IPS DF 6.9 (cell line): Measurements from ENCODE around the gene KLF1.

Experiments
- DNase-seq: peaks from one replicate; pipeline ENCODE4 v3.0.0-alpha.2; 2013; ENCODE audit warnings: low read depth, low spot score
- H3K27ac ChIP-seq: one replicate; pipeline ENCODE4 v1.5.1; 2013; ENCODE audit warnings: low read length, control low read depth
- H3K27me3 ChIP-seq: 2 replicates; pipeline ENCODE4 v1.6.1; 2013; ENCODE audit warnings: mild to moderate bottlenecking, low read length; ENCODE audit not compliant: control insufficient read depth, insufficient read depth
- H3K36me3 ChIP-seq: 2 replicates; pipeline ENCODE4 v1.6.1; 2013; ENCODE audit warnings: low read length; ENCODE audit not compliant: control insufficient read depth, insufficient read depth
- H3K4me1 ChIP-seq: 2 replicates; pipeline ENCODE4 v1.6.1; 2013; ENCODE audit warnings: low read length; ENCODE audit not compliant: control insufficient read depth, insufficient read depth
- H3K4me3 ChIP-seq: 2 replicates; pipeline ENCODE4 v1.5.1; 2013; ENCODE audit warnings: mild to moderate bottlenecking, low read length
- H3K9me3 ChIP-seq: 2 replicates; pipeline ENCODE4 v1.6.1; 2013; ENCODE audit warnings: low read length, inconsistent platforms; ENCODE audit not compliant: control insufficient read depth, insufficient read depth
- WGBS: extraction: QIAGEN DNeasy Blood & Tissue Kit; methylation state at CpG from one replicate; pipeline ENCODE4 v1.1.7; 2013; ENCODE audit warnings: mixed read lengths, missing lambda C conversion rate; ENCODE audit not compliant: insufficient read length, insufficient coverage; 5-methylcytosine and 5-hydroxymethylcytosine counted together

Gene KLF1

DNA sequence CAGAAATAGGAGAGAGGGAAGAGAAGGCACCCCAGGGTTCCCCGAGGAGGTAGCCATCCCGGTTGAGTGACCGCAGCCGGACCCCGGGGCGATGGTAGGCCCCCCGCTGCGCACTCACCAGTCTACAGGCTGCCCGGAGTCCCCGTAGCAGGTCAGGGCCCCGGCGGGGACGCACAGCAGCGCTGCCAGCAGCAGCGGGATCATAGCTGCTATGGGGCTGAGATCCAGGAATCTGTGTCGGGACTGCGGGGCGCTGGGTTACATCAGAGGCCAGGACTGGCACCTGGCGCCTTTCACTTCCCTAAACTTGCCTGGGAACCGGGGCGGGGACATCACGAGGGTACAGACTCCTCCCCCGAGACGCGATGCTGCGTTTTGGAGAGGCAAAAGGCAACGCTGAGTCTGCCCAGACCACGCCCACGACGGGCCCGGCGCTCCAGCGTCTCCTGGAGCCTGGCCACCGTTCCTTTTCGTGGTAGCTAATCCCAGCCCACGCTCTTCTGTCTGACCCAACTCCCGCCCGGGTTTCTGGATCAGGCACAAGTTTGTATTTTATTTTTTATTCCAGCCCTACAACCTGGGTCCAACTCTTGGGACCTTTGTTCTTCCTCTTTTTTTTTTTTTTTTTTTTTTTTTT is 5.7 kb downstream of the KLF1 start, which contains the start of gene DNASE2:
Gene DNASE2 (minus strand): TSS at position 278 of the 637 bp plus-strand sequence. CDS start 74 bp downstream, at position 204.
- Histone ChIP-seq H3K27ac (no peak within 1 kb of the TSS), H3K27me3 (no peaks in the 10 kb centered on the region), H3K36me3 (no peaks in the 10 kb centered on the region), H3K4me3 (peak within 1 kb of the TSS; percentile 85), H3K4me1 (no peaks in the 10 kb centered on the region), H3K9me3 (no peaks in the 10 kb centered on the region)
- DNase-seq: peak; percentile 87
- WGBS: no CpG with 5 or more reads among the region's 38 CpGs

DNA sequence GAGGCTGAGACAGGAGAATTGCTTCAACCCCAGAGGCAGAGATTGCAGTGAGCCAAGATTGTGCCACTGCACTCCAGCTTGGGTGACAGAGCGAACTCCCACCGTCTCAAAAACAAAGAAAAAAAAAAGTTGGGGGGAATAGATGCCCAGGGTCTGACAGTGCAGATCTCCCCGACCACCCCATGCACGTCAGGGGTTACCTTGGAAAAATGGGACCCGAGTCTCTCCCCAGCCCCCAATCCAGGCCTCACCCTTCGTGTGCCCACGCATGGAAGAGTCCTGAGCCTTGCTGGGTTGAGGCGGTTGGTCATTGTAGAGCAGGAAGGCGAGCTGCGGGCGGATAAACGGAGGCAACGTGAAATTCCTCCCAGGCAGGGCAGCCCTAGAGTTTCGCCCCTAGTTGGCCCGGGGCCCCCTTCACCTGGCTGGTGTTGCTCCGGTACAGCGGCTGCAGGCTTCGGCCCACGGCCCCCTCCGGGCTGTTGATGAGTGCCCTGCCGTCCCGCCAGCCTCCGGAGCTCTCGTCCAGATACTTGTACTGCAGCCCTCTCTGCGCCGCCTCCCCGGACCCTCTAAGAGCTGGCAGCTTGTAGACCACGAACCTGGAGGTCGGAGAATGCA is 6.3 kb downstream of the KLF1 start:
- DNase-seq: no peak
- no peak overlapping the region for H3K27ac ChIP-seq
- no peaks in the 10 kb centered on the region for H3K9me3 ChIP-seq
- WGBS: no CpG with 5 or more reads among the region's 29 CpGs
- no peaks in the 10 kb centered on the region for H3K36me3 ChIP-seq
- no peaks in the 10 kb centered on the region for H3K27me3 ChIP-seq
- peak overlapping the region; percentile 85 for H3K4me3 ChIP-seq
- no peaks in the 10 kb centered on the region for H3K4me1 ChIP-seq

DNA sequence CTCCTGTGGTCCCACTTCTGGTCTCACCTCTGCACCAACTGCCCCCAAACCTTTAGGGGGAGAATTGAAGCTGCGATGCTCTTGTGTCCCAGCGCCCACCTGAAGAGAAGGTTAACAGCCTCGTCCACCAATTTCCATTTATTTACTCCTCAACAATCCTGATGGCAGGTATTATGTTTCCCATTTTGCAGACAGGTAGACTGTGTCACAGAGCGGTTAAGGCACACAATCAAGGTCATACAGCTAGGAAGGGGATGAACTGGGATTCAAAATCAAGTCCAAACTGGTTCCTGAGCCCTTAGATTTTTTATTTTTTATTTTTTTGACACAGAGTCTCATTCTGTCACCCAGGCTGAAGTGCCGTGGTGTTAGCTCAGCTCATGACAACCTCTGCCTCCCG is 11.9 kb downstream of the KLF1 start:
- Histone ChIP-seq H3K36me3 (peaks cover 16% of the 10 kb centered on the region), H3K9me3 (no peaks in the 10 kb centered on the region), H3K27ac (no peak overlapping the region), H3K4me3 (no peak overlapping the region), H3K27me3 (no peaks in the 10 kb centered on the region), H3K4me1 (no peaks in the 10 kb centered on the region)
- no CpG with 5 or more reads among the region's 6 CpGs for WGBS
- DNase-seq: no peak

DNA sequence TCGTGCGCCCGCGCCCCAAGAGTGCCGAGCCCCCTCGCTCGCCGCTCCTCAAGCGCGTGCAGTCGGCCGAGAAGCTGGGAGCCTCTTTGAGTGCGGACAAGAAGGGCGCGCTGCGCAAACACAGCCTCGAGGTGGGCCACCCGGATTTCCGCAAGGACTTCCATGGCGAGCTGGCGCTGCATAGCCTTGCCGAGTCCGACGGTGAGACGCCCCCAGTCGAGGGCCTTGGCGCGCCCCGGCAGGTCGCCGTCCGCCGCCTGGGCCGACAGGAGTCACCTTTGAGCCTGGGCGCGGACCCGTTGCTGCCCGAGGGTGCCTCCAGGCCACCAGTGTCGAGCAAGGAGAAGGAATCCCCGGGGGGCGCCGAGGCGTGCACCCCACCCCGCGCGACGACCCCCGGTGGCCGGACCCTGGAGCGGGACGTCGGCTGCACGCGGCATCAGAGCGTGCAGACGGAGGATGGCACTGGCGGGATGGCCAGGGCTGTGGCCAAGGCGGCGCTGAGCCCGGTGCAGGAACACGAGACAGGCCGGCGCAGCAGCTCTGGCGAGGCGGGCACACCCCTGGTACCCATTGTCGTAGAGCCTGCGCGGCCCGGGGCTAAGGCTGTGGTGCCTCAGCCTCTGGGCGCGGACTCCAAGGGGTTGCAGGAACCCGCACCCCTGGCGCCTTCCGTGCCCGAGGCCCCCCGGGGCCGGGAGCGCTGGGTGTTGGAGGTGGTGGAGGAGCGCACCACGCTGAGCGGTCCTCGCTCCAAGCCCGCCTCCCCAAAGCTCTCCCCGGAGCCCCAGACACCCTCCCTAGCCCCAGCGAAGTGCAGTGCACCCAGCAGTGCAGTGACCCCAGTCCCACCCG is 12.9 kb downstream of the KLF1 start:
- no CpG with 5 or more reads among the region's 86 CpGs for WGBS
- no peaks in the 10 kb centered on the region for H3K9me3 ChIP-seq
- no peak overlapping the region for H3K27ac ChIP-seq
- H3K4me1 ChIP-seq: no peaks in the 10 kb centered on the region
- no peak overlapping the region for H3K4me3 ChIP-seq
- peaks cover 16% of the 10 kb centered on the region for H3K36me3 ChIP-seq
- no peaks in the 10 kb centered on the region for H3K27me3 ChIP-seq
- DNase-seq: no peak

DNA sequence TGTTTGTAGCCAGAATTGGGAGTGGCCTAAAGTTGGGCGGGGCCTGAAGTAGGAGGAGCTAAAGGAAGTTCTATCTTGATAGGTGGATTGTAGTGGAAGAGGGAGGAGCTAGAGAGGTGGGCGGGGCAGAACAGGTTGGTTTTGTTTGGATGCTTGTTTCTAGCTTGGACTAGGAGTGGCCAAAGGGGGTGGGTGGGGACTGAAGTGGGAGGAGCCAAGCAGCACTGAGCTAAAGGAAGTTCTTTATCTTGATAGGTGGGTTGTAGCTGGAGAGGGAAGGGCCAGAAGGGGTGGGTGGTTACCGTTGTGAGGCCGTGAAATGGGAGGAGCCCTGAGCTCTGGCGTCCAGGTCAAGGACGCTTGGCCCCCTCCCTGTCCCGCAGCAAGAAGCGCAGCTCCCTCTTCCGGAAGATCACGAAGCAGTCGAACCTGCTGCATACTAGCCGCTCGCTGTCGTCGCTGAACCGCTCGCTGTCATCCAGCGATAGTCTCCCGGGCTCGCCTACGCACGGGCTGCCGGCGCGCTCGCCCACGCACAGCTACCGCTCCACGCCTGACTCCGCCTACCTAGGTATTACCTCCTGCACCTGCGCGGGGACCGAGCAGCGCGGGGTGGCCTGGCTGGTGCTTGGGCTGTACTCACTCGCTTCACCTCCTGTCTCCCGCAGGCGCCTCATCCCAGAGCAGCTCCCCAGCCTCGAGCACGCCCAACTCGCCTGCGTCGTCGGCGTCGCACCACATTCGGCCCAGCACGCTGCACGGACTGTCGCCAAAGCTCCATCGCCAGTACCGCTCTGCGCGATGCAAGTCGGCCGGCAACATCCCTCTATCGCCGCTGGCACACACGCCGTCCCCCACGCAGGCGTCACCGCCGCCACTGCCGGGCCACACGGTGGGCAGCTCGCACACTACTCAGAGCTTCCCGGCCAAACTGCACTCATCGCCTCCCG is 13.8 kb downstream of the KLF1 start:
- no peaks in the 10 kb centered on the region for H3K9me3 ChIP-seq
- no peak overlapping the region for H3K4me3 ChIP-seq
- H3K27ac ChIP-seq: no peak overlapping the region
- H3K36me3 ChIP-seq: peaks cover 16% of the 10 kb centered on the region
- H3K4me1 ChIP-seq: no peaks in the 10 kb centered on the region
- DNase-seq: no peak
- no peaks in the 10 kb centered on the region for H3K27me3 ChIP-seq
- WGBS: no CpG with 5 or more reads among the region's 70 CpGs

DNA sequence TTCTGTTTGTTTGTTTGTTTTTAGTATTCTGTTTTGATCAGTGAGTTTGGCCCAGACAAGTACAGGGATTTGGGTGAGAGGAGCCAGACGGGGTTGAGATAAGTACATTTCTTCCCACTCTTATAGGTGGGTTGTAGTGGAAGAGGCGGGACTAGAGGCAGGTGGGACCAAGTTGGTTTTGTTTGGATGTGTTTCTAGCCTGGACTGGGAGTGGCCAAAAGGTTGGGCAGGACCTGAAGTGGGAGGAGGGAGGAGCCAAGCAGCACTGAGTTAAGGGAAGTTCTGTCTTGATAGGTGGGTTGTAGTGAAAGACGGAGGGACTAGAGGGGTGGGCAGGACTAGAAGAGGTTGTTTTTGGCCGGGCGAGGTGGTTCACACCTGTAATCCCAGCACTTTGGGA is 14.7 kb downstream of the KLF1 start:
- no peaks in the 10 kb centered on the region for H3K4me1 ChIP-seq
- H3K9me3 ChIP-seq: no peaks in the 10 kb centered on the region
- no peak for DNase-seq
- WGBS: no CpG with 5 or more reads among the region's 5 CpGs
- no peaks in the 10 kb centered on the region for H3K27me3 ChIP-seq
- no peak overlapping the region for H3K27ac ChIP-seq
- peaks cover 16% of the 10 kb centered on the region for H3K36me3 ChIP-seq
- no peak overlapping the region for H3K4me3 ChIP-seq

DNA sequence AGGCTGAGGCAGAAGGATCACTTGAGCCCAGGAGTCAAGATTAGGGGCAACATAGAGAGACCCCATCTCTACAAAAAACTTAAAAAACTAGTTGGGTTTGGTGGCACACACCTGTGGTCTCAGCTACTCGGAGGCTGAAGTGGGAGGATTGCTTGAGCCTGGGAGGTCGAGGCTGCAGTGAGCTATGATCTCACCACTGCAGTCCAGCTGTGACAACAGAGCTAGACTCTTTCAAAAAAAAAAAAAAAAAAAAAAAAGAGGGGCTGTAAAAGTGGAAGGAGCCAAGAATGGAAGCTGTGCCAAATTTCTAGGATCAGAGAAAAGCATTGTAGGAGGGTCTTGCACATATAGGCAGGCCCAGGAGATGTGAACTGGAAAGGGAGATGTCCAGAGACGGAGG is 15.3 kb downstream of the KLF1 start:
- Histone ChIP-seq H3K9me3 (no peaks in the 10 kb centered on the region), H3K27ac (no peak overlapping the region), H3K36me3 (peaks cover 16% of the 10 kb centered on the region), H3K4me3 (no peak overlapping the region), H3K27me3 (no peaks in the 10 kb centered on the region), H3K4me1 (peaks cover under 1% of the 10 kb centered on the region)
- no CpG with 5 or more reads among the region's 3 CpGs for WGBS
- DNase-seq: no peak

DNA sequence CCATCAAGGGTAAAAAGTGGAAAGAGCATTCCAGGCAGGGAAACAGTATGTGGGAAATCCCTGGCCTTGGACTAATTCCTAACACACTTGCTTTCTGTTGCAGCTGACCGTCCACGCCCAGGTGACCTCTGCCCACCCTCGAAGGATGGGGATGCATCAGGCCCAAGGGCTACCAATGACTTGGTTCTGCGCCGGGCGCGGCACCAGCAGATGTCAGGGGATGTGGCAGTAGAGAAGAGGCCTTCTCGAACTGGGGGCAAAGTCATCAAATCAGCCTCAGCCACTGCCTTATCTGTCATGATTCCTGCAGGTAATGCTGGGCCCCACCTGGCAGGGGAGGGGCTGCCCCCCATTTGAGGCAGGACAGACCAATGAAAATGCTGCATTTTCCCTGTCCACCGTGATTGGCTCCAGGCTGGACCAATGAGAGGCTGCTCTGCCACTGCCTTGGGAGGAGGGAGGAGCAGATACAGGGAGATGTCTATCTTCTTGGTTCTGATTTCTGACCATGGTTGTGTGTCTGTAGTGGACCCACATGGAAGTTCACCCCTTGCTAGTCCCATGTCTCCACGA is 18.4 kb downstream of the KLF1 start:
- DNase-seq: no peak
- no peak overlapping the region for H3K4me3 ChIP-seq
- peaks cover 8% of the 10 kb centered on the region for H3K4me1 ChIP-seq
- H3K9me3 ChIP-seq: no peaks in the 10 kb centered on the region
- peaks cover 7% of the 10 kb centered on the region for H3K36me3 ChIP-seq
- no peaks in the 10 kb centered on the region for H3K27me3 ChIP-seq
- no peak overlapping the region for H3K27ac ChIP-seq
- WGBS: no CpG with 5 or more reads among the region's 10 CpGs

DNA sequence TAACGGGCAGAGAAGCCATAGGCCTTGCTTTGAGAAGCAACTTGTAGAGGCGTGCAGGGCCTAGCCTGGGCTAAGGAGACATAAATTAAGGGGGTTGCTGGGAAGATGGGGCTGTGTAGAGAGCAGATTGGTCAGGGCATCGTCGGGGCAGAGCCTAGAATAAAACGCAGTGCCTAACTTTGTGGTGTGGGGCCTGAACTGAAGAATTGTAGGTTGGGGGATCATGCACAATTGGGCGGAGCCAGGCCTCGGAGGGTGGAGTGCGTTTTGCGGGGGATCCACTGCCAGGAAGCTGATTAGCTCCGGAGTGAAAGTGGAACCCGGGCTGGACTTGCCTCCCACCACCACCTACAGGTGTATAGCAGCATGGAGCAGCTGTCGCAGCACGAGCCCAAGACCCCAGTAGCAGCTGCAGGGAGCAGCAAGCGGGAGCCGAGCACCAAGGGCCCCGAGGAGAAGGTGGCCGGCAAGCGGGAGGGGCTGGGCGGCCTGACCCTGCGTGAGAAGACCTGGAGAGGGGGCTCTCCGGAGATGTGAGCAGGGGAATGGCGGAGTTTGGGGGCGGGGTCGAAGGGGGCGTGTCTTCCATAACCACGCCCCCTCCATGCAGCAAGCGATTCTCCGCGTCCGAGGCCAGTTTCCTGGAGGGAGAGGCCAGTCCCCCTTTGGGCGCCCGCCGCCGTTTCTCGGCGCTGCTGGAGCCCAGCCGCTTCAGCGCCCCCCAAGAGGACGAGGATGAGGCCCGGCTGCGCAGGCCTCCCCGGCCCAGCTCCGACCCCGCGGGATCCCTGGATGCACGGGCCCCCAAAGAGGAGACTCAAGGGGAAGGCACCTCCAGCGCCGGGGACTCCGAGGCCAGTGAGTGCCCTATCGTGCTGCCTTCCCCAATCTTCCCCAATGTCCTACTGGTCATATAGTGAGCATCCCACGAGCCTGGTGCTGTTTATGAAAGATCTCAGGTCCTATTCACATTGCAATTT is 19.6 kb downstream of the KLF1 start:
- Histone ChIP-seq H3K9me3 (no peaks in the 10 kb centered on the region), H3K4me3 (peak overlapping the region; percentile 52; the same call in 1 of the 2 replicates), H3K27me3 (no peaks in the 10 kb centered on the region), H3K36me3 (no peaks in the 10 kb centered on the region; the same call in 1 of the 2 replicates), H3K27ac (no peak overlapping the region), H3K4me1 (peaks cover 8% of the 10 kb centered on the region)
- WGBS: no CpG with 5 or more reads among the region's 51 CpGs
- DNase-seq: peak; percentile 82
